Right lobe of liver (tissue), 4 donors: ENCODE data around the gene STK33.

Experiments
- POLR2A ChIP-seq: fragments of 450-650 bp; IDR thresholded peaks from one replicate; pipeline ENCODE4 v1.6.1; 2017; ENCODE audit warnings: antibody characterized with exemption, mild to moderate bottlenecking
- TF ChIP-seq, protein P1 (sequence below), 4 donors: fragments of 200-600 bp in 3 of 4; fragments of 450-650 bp in 1 of 4; IDR thresholded peaks; one replicate each; pipeline versions ENCODE4 v1.5.1 to v1.8.0; 2016 to 2022; ENCODE audit warnings: antibody characterized with exemption in 4 of 4, mild to moderate bottlenecking in 2 of 4
- donor health status: DM: no; HTN: no; CAD: no.
- donor health status: DM: no; HTN: no; CAD: no.
- donor health status: DM: no; HTN: yes; CAD: no.

DNA sequence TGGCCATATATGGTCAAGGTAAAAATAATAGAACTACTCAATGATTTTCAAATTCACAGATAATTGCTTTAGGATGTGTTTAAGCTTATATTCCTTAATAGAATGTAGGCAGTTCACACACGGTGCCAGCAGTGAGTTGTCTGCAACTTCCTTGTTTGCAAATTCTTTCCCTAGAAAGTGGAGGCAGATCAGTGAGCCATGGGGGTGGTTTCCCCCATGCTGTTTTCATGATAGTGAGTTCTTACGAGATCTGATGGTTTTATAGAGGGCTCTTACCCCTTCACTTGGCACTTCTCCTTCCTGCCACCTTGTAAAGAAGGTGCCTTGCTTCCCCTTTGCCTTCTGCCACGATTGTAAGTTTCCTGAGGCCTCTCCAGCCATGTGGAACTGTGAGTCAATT lies 218.6 kb downstream of the STK33 start:
- TF ChIP-seq POLR2A, result no peak
- TF ChIP-seq, protein P1, sequence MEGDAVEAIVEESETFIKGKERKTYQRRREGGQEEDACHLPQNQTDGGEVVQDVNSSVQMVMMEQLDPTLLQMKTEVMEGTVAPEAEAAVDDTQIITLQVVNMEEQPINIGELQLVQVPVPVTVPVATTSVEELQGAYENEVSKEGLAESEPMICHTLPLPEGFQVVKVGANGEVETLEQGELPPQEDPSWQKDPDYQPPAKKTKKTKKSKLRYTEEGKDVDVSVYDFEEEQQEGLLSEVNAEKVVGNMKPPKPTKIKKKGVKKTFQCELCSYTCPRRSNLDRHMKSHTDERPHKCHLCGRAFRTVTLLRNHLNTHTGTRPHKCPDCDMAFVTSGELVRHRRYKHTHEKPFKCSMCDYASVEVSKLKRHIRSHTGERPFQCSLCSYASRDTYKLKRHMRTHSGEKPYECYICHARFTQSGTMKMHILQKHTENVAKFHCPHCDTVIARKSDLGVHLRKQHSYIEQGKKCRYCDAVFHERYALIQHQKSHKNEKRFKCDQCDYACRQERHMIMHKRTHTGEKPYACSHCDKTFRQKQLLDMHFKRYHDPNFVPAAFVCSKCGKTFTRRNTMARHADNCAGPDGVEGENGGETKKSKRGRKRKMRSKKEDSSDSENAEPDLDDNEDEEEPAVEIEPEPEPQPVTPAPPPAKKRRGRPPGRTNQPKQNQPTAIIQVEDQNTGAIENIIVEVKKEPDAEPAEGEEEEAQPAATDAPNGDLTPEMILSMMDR (IDR thresholded peaks at IDR 0.05), result no peak
